ENCODE data around the gene PDE4C. TPM values are rescaled to one million over a fixed set of nuclear protein-coding genes. Genes with fewer than 3 reads are reported as not detected.
A peak's percentile ranks its signal among the peaks of the same experiment; 100 is the strongest.

Gene PDE4C
- total and polyA plus RNA-seq, 9 of the 15 experiments (the other 6 are each of a cell fraction or from before 2014, with no cell fraction given), result 0.04 to 0.91 (median 0.20) TPM; not detected in 1

GRCh38 chr19:18274781-18275356, 48.6 kb upstream of the PDE4C start (continued):
- TF ChIP-seq, protein P1, sequence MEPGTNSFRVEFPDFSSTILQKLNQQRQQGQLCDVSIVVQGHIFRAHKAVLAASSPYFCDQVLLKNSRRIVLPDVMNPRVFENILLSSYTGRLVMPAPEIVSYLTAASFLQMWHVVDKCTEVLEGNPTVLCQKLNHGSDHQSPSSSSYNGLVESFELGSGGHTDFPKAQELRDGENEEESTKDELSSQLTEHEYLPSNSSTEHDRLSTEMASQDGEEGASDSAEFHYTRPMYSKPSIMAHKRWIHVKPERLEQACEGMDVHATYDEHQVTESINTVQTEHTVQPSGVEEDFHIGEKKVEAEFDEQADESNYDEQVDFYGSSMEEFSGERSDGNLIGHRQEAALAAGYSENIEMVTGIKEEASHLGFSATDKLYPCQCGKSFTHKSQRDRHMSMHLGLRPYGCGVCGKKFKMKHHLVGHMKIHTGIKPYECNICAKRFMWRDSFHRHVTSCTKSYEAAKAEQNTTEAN (CRISPR knock-in tag; IDR thresholded peaks at IDR 0.05), result no peak
- TF ChIP-seq, protein P2, sequence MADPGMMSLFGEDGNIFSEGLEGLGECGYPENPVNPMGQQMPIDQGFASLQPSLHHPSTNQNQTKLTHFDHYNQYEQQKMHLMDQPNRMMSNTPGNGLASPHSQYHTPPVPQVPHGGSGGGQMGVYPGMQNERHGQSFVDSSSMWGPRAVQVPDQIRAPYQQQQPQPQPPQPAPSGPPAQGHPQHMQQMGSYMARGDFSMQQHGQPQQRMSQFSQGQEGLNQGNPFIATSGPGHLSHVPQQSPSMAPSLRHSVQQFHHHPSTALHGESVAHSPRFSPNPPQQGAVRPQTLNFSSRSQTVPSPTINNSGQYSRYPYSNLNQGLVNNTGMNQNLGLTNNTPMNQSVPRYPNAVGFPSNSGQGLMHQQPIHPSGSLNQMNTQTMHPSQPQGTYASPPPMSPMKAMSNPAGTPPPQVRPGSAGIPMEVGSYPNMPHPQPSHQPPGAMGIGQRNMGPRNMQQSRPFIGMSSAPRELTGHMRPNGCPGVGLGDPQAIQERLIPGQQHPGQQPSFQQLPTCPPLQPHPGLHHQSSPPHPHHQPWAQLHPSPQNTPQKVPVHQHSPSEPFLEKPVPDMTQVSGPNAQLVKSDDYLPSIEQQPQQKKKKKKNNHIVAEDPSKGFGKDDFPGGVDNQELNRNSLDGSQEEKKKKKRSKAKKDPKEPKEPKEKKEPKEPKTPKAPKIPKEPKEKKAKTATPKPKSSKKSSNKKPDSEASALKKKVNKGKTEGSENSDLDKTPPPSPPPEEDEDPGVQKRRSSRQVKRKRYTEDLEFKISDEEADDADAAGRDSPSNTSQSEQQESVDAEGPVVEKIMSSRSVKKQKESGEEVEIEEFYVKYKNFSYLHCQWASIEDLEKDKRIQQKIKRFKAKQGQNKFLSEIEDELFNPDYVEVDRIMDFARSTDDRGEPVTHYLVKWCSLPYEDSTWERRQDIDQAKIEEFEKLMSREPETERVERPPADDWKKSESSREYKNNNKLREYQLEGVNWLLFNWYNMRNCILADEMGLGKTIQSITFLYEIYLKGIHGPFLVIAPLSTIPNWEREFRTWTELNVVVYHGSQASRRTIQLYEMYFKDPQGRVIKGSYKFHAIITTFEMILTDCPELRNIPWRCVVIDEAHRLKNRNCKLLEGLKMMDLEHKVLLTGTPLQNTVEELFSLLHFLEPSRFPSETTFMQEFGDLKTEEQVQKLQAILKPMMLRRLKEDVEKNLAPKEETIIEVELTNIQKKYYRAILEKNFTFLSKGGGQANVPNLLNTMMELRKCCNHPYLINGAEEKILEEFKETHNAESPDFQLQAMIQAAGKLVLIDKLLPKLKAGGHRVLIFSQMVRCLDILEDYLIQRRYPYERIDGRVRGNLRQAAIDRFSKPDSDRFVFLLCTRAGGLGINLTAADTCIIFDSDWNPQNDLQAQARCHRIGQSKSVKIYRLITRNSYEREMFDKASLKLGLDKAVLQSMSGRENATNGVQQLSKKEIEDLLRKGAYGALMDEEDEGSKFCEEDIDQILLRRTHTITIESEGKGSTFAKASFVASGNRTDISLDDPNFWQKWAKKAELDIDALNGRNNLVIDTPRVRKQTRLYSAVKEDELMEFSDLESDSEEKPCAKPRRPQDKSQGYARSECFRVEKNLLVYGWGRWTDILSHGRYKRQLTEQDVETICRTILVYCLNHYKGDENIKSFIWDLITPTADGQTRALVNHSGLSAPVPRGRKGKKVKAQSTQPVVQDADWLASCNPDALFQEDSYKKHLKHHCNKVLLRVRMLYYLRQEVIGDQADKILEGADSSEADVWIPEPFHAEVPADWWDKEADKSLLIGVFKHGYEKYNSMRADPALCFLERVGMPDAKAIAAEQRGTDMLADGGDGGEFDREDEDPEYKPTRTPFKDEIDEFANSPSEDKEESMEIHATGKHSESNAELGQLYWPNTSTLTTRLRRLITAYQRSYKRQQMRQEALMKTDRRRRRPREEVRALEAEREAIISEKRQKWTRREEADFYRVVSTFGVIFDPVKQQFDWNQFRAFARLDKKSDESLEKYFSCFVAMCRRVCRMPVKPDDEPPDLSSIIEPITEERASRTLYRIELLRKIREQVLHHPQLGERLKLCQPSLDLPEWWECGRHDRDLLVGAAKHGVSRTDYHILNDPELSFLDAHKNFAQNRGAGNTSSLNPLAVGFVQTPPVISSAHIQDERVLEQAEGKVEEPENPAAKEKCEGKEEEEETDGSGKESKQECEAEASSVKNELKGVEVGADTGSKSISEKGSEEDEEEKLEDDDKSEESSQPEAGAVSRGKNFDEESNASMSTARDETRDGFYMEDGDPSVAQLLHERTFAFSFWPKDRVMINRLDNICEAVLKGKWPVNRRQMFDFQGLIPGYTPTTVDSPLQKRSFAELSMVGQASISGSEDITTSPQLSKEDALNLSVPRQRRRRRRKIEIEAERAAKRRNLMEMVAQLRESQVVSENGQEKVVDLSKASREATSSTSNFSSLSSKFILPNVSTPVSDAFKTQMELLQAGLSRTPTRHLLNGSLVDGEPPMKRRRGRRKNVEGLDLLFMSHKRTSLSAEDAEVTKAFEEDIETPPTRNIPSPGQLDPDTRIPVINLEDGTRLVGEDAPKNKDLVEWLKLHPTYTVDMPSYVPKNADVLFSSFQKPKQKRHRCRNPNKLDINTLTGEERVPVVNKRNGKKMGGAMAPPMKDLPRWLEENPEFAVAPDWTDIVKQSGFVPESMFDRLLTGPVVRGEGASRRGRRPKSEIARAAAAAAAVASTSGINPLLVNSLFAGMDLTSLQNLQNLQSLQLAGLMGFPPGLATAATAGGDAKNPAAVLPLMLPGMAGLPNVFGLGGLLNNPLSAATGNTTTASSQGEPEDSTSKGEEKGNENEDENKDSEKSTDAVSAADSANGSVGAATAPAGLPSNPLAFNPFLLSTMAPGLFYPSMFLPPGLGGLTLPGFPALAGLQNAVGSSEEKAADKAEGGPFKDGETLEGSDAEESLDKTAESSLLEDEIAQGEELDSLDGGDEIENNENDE (IDR thresholded peaks at IDR 0.05; ENCODE audit: low read depth, low read length), result peak; percentile 16
- no peak for TF ChIP-seq FOXK1 (CRISPR knock-in tag; IDR thresholded peaks at IDR 0.05; ENCODE audit: borderline replicate concordance)
- TF ChIP-seq, protein P3, sequence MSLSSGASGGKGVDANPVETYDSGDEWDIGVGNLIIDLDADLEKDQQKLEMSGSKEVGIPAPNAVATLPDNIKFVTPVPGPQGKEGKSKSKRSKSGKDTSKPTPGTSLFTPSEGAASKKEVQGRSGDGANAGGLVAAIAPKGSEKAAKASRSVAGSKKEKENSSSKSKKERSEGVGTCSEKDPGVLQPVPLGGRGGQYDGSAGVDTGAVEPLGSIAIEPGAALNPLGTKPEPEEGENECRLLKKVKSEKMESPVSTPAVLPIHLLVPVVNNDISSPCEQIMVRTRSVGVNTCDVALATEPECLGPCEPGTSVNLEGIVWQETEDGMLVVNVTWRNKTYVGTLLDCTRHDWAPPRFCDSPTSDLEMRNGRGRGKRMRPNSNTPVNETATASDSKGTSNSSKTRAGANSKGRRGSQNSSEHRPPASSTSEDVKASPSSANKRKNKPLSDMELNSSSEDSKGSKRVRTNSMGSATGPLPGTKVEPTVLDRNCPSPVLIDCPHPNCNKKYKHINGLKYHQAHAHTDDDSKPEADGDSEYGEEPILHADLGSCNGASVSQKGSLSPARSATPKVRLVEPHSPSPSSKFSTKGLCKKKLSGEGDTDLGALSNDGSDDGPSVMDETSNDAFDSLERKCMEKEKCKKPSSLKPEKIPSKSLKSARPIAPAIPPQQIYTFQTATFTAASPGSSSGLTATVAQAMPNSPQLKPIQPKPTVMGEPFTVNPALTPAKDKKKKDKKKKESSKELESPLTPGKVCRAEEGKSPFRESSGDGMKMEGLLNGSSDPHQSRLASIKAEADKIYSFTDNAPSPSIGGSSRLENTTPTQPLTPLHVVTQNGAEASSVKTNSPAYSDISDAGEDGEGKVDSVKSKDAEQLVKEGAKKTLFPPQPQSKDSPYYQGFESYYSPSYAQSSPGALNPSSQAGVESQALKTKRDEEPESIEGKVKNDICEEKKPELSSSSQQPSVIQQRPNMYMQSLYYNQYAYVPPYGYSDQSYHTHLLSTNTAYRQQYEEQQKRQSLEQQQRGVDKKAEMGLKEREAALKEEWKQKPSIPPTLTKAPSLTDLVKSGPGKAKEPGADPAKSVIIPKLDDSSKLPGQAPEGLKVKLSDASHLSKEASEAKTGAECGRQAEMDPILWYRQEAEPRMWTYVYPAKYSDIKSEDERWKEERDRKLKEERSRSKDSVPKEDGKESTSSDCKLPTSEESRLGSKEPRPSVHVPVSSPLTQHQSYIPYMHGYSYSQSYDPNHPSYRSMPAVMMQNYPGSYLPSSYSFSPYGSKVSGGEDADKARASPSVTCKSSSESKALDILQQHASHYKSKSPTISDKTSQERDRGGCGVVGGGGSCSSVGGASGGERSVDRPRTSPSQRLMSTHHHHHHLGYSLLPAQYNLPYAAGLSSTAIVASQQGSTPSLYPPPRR (CRISPR knock-in tag; IDR thresholded peaks at IDR 0.05; ENCODE audit: borderline replicate concordance), result 0 out of 2 replicates have a peak, but pooled peaks have one; percentile 69
- TF ChIP-seq, protein P4, sequence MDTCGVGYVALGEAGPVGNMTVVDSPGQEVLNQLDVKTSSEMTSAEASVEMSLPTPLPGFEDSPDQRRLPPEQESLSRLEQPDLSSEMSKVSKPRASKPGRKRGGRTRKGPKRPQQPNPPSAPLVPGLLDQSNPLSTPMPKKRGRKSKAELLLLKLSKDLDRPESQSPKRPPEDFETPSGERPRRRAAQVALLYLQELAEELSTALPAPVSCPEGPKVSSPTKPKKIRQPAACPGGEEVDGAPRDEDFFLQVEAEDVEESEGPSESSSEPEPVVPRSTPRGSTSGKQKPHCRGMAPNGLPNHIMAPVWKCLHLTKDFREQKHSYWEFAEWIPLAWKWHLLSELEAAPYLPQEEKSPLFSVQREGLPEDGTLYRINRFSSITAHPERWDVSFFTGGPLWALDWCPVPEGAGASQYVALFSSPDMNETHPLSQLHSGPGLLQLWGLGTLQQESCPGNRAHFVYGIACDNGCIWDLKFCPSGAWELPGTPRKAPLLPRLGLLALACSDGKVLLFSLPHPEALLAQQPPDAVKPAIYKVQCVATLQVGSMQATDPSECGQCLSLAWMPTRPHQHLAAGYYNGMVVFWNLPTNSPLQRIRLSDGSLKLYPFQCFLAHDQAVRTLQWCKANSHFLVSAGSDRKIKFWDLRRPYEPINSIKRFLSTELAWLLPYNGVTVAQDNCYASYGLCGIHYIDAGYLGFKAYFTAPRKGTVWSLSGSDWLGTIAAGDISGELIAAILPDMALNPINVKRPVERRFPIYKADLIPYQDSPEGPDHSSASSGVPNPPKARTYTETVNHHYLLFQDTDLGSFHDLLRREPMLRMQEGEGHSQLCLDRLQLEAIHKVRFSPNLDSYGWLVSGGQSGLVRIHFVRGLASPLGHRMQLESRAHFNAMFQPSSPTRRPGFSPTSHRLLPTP (IDR thresholded peaks at IDR 0.05; ENCODE audit: borderline replicate concordance, extremely low read depth, insufficient read length), result no peak
